HG02623 (cell line): Measurements from ENCODE around the gene PIWIL4.
"Not testable (repeated sequence)": the region's sequence is repeated elsewhere in the genome, so short reads cannot be mapped to it uniquely, and the experiment has no call there.

ENCODE experiments used
- ATAC-seq: cut with Tn5 transposase; IDR thresholded peaks from one replicate; pipeline ENCODE4 v1.9.1; 2021; ENCODE audit warnings: moderate library complexity; ENCODE audit not compliant: unreplicated experiment

The PIWIL4 gene

DNA sequence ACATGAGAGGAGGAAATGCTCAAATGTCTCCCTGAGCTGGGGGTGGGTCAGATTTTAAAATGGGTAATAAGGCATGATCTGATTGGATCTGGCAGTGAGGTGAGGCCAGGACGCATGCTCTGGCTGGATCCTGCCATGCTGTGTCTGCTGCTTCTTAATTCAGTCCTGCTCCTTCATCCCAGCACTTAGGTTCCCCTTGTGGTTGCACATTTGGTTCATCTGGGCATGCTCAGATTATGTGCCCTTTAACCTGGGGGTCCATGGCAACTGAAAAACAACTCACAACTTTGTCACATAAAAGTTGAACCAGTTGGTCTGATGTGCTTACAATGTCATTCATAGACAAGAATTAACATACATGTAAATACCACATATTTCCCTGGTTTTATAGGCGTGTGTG is 67.9 kb downstream of the PIWIL4 start:
- ATAC-seq, result no peak

DNA sequence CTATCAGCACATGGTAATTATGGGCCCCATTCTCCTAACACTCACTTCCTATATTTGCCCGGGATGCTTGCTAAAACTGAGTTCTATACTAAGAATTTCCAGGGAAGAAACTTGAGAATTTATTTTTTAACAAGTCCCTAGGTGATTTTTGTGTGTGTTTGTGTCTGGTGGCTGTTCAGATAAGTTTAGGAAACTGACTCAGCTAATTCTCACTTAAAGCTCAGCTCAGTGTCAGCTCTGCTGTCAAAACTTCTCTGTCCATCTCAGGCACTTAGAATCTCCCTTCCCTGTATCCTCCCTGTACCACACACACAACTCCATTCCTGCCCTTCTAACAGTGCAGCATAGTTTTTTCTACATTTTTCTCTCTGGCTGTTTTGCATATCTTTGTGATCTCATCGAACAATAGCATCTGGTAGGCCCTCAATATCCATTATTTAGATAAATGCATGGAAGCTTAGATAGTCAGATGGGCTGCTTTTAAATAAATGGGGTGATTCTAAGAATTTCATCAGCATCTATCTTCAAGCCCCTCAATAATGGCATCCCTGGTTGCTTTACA is 69.3 kb downstream of the PIWIL4 start:
- no peak for ATAC-seq

DNA sequence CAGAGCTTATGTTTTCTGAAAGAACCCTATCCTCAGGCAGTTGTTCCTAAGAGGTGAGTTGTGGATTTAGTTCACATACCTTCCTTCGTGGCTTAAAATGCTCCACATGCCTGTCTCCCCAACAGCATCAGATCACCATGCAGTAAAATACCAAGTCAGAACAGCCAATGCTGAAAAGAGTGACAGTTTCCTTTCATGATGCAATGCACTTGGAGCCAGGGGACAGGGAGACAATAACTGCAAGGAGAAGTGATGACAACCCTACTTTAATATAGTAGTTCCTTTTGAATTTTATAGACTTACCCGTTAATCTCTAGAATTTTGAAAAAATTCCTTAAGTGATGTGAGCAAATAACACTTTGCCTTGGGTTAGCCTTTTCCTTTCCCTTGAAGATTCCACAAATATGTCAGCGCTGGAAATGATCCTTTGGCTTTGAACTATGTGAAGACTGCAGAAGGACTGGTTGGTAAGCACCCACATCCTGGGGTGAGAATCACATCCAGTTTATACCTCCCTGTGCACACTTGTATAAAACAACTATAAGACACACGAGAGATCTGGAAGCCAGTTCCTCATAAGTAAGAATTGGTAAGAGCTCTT is 71.2 kb downstream of the PIWIL4 start:
- ATAC-seq, result no peak

DNA sequence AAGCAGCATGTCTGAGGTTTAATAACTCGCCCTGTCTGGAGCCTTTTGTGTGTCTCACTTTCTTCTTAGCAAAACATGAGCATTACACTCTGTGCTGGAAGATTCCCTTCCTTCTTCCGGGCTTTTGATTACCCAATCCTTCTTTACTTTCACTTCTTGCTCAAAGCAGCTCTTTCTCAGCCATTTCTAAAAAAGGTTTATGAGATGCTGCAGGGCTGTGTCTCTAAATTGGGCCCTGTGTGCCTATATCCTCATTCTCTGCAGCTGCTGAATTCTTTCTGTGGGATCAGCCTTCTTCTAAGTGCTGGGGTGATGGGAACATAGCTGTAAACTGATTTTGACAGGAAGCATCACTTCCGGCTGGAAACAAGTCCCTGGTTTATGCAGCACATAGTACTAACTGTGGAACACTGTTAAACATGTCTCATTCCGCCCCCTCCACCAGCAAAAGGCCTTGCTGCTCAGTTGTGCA is 71.8 kb downstream of the PIWIL4 start:
- ATAC-seq, result no peak

DNA sequence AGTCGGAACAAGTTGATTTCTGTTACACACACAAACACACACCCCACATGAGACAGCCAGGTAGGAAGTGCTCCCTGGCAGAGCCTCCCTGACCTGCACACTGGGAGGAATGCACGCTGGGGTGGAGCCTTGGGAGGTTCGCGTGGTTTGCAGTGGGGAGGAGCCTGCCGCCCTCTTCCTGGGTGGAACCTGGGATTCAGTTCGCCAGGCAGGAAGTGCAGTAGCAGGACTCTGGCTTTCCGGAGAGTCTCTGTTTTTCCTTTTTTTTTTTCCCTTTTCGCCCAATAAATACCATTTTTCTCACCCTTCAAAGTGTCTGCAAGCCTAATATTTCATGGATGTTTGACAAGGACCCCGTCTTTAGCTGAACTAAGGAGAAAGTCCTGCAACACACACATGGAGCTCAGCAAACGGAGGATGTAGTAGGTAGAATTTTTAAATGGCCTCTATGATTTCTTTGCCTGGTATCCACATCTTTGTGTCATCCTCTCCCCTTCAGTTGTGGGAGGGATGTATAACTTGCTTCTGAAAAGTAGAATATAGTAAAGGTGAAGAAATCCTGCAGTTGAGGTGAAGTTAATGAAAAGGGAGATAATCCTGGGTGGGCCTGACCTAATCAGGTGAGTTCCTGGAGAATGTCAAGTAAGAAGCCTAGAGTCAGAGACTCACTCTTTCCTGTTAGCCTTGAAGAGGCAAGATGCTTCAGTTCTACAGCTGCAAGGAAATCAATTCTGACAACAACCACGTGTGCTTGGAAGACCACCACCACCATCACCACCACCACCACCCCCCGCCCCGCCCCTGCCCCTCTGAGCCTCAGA is 72.9 kb downstream of the PIWIL4 start:
- ATAC-seq, result no peak

DNA sequence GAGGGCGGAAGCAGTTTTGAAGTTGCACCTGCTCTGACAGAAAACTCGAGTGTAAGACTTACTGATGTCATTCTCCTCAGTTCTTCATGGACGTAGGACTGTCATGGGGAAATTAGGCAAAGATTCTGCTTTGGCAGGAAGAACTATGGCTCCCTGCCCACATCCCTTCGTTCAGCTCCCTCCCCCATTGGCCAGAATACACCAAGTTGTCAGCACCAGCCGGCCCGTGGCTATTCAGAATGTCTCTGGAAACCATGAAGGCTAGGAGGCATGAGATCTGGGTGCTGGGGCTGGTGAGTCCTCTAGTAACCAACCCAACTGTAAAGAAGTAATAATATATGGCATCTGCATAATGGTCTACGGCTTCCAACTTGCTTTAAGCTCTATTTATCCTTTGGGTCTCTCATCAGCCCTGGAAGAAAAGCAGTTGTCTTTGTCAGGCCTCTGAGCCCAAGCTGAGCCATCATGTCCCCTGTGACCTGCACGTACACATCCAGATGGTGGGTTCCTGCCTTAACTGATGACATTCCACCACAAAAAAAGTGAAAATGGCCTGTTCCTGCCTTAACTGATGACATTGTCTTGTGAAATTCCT is 74.1 kb downstream of the PIWIL4 start:
- no peak for ATAC-seq

DNA sequence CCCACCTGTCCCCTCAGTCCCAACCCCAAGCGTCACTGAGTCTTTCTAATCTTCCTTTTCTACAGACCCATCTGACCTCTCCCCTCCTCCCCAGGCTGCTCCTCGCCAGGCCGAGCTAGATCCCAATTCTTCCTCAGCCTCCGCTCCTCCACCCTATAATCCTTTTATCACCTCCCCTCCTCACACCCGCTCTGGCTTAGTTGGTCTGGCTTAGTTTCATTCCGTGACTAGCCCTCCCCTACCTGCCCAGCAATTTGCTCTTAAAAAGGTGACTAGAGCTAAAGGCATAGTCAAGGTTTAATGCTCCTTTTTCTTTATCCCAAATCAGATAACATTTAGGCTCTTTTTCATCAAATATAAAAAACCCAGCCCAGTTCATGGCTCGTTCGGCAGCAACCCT is 76.0 kb downstream of the PIWIL4 start:
- not testable (repeated sequence) for ATAC-seq

DNA sequence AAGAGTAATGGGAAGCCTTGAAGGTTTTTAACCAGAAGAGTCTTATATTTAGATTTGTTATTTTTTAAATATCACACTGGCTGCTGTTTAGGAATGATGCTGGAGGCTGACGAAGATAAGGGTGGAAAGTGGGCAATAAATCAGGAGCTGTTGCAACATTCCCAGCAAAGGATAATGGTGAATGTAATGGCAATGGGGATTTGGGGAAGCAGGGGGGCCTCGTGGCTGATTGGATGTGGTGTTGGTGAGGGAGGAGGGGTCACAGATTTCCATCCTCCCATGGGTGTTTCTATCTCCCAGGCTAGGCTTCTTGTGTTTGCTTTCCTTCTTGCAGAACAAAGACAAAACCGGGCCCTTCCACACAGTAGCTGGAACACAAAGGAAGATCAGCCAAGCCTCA is 80.8 kb downstream of the PIWIL4 start:
- no peak for ATAC-seq

DNA sequence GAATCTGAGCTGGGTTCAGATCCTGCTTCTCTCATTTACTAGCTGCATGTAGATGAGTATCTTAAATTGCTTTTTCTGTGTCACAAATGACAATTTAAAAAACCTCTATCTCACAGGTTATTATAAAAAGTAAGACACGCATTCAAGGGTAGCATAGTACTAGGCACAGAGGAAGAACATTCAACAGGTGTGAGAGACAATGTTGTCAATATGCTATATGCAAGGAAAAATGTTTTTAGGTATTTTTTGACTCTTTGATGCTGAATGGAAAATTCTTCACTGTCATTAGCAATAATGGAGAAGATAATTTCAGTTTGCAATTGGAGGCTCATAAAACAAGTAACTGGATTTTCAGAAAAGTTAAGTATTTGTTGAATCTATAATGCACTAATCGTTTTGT is 81.6 kb downstream of the PIWIL4 start:
- no peak for ATAC-seq

DNA sequence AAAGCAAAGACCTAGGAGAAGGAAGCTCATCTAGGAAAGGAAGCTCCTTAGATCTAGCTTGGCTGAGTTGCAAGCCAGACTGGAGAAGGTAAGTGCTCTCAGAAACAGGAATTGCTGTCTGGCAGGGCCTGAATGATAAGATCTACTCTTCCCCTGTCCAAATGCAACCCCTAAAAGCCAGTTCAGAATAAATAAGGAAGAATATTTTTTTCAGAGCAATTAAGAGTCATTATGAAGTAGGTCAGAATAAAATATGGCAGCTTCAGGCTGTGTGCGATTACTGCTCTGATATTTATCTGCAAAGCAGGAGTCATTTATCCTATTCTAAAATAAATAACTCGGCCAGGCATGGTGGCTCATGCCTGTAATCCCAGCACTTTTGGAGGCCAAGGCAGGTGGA is 82.1 kb downstream of the PIWIL4 start:
- ATAC-seq, result no peak

DNA sequence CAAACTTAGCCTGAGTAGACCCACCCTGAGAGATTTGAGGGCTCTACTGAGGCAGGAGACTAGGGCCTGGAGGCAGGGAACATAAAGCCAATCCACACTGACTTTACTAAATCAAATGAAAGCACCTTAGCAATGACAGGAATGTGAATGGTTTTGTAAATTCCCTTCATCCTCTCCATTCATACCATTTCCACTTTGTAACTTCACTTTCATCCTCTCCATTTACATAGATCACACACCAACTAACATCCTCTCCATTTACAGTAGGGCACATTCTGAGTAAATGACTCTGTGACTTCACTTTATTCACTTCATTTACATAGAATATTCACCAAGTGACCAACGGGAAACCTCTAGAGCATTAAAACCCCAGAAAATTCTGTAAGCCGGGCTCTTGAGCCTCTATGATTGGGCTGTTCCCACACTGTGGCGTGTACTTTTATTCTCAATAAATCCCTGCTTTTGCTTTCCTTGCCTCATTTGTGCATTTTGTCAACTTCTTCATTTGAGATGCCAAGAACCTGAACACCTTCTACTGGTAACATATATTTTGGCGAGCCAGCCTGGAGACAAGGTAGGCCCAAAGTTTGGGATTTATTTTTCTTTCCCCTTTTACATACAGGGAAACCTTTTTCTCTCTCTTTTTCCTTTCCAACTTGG is 82.9 kb downstream of the PIWIL4 start:
- ATAC-seq, result no peak

DNA sequence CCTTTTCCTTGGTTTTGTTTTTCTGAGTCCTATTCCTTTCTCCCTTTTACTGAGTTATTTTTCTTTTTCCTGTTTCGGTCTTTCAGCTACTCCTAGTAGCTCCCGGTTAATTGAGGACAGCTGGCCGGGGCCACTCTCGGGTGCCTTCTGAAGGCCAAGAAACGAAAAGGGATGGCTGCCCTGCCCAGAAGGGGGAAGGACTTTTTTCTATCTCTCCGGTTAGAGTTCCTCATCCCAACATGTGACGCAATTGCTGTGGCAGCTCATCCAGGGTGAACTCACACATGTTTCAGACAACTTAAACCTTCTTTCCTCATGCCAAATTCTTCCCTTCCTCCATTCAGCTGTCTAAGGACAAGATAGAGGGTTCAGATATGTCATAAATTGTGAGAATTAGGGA is 83.6 kb downstream of the PIWIL4 start:
- no peak for ATAC-seq

DNA sequence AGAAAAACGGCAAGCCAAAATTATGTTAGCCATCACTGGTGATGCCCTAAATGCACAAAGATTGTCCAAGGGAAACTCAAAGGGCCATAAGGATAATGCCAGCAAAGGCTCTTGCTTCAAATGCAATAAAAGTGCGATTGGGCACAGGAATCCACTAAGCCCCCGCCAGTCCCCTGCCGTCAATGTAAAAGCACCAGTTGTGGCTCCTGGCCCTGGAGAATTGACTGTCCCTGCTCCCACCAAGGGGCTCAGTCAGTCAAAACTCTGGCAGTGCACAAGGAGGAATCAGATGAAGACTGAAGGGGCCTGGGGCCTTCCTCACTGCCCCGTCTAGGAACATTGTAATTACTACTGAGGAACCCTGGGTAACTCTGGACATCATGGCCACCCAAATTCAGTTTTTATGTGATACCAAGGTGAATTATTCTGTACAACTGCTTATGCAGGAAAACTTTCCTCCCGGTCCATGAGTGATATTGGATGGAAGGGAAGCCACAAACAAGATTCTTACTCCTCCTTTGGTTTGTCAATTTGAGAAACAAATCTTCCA is 85.6 kb downstream of the PIWIL4 start:
- ATAC-seq, result no peak

DNA sequence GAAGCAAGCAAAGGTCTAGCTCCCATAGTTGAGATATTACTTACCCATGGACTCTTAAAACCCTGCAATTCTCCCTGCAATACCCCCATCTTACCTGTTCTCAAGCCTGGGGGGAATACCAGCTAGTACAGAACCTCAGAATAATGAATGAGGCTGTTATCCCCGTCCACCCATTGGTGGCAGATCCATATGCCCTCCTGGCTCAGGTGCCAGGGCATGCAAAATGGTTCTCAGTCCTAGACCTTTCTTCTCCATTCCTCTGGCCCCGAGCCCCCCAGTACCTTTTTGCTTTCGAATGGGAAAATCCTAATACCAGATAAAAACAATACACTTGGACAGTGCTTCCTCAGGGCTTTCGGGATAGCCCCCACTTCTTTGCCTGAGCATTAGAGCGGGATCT is 86.4 kb downstream of the PIWIL4 start:
- no peak for ATAC-seq

DNA sequence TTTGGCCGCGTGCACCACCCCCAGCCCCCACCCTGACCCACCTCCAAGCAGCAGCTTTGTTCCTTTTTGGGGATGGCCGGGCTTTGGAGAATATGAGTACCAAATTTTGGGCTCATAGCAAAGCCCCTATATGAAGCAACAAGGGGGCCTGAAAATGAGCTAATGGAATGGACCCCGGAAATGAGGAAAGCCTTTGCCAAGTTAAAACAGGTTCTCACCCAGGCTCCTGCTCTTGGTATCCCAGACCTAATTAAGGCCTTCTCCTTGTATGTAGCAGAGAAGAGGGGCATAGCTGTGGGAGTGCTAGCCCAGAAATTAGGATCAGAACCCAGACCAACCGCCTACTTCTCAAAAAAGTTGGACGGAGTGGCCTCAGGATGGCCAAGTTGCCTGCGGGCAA is 87.0 kb downstream of the PIWIL4 start:
- no peak for ATAC-seq

DNA sequence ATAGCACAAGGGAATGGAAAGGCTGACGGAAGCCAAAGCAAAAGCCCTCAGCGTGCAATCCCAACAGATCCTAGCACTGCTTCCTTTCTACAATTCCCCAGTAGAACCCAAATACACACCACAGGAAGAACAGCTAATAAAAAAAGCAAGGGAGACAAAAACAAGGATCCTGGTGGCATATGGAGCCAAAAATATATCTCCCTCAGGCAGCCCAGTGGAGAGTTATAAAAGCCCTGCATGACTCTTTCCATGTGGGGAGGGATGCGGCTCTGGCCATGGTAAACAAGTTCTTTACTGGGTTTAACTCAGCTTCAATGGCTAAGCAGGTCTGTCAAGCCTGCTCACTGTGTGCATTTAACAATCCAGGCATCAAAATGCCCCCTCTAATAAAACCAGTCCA is 88.1 kb downstream of the PIWIL4 start:
- ATAC-seq, result no peak

DNA sequence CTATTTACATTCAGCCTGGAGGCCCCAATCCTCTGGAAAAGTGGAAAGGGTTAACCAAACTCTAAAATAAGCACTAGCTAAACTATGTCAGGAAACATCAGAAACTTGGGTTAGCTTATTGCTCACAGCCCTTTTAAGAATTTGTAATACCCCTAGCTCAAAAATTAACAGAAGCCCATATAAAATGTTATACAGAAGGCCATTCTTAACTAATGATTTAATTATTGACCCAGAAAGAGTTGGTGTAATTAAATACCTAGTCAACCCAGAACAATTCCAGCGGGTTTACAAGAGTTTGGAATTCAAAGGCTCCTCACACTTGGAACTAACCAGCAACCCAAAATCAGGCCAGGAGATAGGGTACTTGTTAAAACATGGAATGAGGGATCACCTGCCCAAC is 88.8 kb downstream of the PIWIL4 start:
- no peak for ATAC-seq

DNA sequence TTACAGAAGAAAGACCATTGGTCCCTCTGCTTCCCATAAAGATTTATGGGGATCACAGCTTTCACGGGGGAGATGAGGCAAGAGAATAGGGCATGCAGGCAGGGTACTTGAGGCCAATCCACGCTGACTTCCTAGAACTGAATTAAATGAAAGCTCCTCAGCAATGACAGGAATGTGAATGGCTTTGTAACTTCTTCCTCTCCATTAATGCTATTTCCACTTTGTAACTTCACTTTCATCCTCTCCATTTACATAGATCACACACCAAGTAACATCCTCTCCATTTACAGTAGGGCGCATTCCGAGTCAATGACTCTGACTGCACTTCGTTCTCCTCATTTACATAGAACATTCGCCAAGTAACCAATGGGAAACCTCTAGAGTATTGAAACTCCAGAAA is 89.8 kb downstream of the PIWIL4 start:
- ATAC-seq, result no peak

DNA sequence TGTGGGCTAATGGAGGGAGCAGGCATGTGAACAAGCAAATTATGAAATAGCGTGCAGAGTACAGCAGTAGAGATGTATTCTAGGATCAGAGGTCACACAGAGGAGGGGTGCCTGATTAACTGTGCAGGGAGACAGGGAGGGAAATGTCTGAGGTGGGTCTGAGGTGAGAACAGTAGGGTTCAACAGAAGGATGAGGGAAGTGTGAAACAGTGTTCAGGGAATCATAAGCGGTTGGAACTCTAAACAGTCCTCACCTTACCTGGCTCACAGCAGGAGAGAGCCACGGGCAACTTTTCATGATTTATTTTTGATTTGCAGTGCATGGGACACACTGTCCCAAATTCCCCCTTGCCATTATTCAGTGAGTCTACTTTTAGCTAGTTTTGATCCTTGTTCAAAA is 90.5 kb downstream of the PIWIL4 start:
- no peak for ATAC-seq

DNA sequence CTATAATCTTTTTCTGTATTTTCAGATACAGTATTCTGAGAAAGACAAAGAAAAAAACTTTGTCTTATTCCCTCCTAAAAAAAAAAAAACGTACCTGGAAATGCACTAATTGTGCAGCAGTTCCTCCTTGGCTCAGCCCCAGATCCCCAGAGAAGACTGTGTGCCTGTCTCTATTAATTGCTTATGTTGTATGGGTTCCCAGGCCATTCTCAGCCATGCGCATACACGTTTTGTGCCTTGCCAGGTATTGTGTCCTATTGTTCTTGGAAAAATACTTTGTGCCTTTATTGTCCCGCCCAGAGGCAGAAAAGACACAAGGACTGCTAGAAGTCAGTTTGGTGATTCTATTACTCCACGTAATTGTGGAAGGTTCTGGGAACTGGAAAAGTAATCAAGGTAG is 91.2 kb downstream of the PIWIL4 start:
- ATAC-seq, result no peak

DNA sequence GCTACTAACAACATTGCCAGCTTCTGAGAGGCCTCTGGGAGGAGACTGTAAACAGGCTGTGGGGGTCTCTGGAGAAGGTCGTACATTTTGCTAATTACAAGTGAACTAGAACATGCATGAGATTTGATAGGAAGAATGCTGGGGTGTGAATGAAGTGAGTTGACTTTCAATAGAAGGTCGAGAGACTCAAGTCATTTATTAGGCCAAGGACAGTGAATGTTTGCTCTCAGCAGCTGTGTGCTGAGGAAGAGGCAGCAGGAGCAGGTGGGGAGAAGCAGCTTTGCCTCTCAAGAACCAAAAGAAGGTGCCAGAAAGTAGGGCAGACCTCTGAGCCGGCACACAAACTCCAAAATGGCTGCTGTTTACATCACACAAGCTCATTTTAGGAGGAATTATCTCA is 91.7 kb downstream of the PIWIL4 start:
- ATAC-seq, result no peak
